Tibial nerve (tissue), 3 donors: Measurements from ENCODE around the gene LRWD1.
"Not testable (repeated sequence)": the region's sequence is repeated elsewhere in the genome, so short reads cannot be mapped to it uniquely, and the experiment has no call there.

Experiments used
- POLR2A ChIP-seq, 2 donors: fragments of 450-650 bp; IDR thresholded peaks; one replicate each; pipeline ENCODE4 v1.6.1; 2017; ENCODE audit warnings: antibody characterized with exemption in 2 of 2, mild to moderate bottlenecking in 2 of 2, moderate library complexity in 2 of 2
- TF ChIP-seq, protein P1 (sequence below), 5 experiments: fragments of 200-600 bp in 3 of 5; fragments of 450-650 bp in 2 of 5; sonication (generic) in 3 of 5; IDR thresholded peaks; one replicate each; pipeline ENCODE4 v1.5.1; 2016 to 2019; ENCODE audit warnings: antibody characterized with exemption in 5 of 5, mild to moderate bottlenecking in 3 of 5, moderate library complexity in 2 of 5

DNA sequence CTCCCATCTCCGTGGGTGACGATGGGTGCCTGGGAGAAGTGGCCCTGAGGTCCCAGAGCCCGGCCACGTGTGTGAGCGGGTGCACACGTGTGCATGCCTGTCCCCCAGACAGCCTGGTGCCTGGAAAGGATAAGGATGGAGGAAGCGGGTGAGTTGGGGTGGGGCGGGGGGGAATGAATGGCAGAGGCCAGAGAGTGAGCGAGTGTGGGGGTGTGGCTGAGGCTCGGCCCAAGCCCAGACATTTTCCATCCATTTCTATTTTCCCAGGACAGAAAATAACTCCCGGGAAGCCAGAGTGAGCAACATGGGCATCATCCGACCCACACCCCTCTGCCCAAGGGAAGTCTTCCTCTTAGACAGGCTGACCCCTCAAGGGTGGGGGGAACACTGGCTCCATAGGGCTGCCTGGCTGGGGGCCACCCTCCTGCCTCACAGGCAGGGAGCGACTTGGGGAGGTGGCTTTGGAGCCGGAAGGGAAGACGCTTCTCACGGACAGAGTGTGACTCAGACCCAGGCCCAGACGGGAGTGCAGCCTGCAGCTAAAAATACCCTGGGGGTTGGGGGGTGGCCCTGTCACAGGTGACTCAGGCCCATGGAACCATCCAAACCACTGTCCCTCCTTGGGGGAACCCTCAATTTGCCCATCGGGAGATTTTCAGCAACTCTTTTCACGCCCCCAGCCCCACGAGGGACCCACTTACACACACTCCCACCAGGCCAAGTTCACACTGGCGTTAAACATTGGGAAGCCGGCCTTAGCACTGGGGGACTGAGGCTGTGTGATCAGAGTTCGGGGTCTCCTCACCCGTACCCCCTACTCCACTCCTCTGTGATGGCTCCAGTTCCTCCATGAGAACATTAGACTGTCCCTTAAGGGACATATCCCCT, 40.8 kb downstream of the LRWD1 start:
- TF ChIP-seq, protein P1, sequence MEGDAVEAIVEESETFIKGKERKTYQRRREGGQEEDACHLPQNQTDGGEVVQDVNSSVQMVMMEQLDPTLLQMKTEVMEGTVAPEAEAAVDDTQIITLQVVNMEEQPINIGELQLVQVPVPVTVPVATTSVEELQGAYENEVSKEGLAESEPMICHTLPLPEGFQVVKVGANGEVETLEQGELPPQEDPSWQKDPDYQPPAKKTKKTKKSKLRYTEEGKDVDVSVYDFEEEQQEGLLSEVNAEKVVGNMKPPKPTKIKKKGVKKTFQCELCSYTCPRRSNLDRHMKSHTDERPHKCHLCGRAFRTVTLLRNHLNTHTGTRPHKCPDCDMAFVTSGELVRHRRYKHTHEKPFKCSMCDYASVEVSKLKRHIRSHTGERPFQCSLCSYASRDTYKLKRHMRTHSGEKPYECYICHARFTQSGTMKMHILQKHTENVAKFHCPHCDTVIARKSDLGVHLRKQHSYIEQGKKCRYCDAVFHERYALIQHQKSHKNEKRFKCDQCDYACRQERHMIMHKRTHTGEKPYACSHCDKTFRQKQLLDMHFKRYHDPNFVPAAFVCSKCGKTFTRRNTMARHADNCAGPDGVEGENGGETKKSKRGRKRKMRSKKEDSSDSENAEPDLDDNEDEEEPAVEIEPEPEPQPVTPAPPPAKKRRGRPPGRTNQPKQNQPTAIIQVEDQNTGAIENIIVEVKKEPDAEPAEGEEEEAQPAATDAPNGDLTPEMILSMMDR (IDR thresholded peaks at IDR 0.05): not testable (repeated sequence)
- TF ChIP-seq POLR2A (IDR thresholded peaks at IDR 0.05): not testable (repeated sequence)
